NCI-H446 (cell line): ENCODE measurements around the gene PARP2.
"Not testable (repeated sequence)": the region's sequence is repeated elsewhere in the genome, so short reads cannot be mapped to it uniquely, and the experiment has no call there.

ENCODE experiments used
- DNase-seq, 2 experiments: peaks; one replicate each; lab custom pipeline; 2025; lab: John Stamatoyannopoulos, UW

PARP2 gene, protein sequence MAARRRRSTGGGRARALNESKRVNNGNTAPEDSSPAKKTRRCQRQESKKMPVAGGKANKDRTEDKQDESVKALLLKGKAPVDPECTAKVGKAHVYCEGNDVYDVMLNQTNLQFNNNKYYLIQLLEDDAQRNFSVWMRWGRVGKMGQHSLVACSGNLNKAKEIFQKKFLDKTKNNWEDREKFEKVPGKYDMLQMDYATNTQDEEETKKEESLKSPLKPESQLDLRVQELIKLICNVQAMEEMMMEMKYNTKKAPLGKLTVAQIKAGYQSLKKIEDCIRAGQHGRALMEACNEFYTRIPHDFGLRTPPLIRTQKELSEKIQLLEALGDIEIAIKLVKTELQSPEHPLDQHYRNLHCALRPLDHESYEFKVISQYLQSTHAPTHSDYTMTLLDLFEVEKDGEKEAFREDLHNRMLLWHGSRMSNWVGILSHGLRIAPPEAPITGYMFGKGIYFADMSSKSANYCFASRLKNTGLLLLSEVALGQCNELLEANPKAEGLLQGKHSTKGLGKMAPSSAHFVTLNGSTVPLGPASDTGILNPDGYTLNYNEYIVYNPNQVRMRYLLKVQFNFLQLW

DNA sequence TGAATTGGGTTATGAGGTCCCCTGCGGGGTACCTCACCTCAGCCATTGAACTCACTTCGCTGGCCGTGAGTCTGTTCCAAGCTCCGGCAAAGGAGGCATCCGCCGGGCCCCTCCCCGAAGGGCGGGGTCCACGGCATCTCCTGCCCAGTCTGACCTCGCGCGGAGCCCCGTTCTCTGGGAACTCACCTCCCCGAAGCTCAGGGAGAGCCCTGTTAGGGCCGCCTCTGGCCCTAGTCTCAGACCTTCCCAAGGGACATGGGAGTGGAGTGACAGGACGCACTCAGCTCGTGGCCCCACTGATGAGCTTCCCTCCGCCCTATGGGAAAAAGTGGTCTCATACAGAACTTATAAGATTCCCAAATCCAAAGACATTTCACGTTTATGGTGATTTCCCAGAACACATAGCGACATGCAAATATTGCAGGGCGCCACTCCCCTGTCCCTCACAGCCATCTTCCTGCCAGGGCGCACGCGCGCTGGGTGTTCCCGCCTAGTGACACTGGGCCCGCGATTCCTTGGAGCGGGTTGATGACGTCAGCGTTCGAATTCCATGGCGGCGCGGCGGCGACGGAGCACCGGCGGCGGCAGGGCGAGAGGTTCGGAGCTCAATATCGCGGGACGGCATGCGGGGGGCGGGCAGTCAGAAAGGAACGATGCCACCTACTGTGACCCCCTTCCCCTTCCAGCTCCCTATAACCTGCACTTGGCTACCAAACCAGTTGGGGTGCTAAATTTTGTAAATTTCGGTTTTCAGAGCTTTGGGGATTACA, at the start of gene PARP2:
Gene PARP2 (plus strand): TSS at position 544 of the 770 bp plus-strand sequence. CDS start 7 bp downstream, at position 551.
- peak; percentile 100 for DNase-seq

DNA sequence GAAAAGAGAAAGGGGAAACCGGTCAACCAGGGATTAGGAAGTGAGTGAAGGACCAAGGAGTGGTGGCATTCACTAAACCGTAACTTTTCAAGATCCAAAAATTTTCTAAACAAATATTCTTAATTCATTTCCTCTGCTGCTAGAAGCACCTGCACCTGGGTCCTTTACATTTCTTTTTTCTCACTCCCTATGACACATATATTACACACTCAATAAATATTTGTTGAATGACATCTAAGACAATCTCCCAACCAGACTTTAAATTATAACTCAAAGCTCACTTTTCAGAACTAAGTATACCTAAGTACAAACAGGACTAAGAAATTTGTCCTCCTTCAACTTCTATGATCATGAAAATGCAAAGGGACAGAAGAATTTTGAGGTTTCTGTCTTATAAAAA, 48.8 kb upstream of the PARP2 start:
- DNase-seq, result no peak

DNA sequence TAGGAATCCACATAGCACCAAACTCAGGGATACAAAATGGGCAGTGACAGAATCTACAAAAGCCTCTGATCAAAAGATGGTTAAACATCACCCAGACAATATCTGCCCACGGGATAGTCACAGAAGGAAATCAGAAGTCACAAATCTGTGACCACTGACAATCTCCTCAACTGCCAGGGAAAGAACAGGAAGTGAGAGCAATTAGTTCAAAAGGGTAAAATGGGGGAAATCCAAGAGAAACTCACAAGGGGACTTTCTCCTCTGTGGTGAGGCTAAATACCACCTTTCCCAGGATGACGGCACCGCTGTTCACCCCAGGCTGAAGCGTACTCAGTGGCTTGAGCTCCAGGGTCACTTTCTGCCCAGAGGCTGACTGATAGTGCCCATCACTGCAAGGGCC, 48.4 kb upstream of the PARP2 start:
- no peak for DNase-seq

DNA sequence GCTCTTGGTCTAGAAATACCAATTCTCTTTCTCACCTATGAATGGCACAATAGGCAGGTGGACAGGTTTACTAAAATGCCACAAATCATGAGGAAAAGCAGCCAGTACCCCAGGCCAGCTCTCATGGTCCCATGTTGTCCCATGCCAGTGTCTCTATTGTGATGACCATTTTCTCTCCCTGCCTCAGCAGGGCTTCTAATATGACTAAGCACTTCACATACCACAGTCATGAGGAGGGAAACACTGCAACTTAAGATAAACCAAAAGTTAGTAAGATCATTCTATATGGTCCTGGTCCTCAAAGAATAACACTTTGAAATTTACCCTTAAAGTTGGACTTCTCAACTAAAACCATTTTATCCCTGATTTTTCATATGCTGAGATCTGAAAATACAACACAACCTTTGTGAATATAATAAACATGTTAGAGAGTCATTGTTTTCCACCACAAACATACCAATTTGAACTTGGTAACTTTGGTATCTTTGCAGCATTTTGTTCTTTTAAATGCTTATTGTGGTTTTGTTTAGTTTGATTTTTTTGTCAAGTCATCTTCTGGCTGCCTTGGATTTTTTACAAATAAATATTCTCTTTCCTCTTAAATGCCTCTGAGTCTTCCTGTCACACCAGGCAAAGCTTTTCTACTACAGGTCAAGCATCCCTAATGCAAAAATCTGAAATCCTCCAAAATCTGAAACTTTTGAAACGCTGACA, 41.2 kb upstream of the PARP2 start:
- no peak for DNase-seq

DNA sequence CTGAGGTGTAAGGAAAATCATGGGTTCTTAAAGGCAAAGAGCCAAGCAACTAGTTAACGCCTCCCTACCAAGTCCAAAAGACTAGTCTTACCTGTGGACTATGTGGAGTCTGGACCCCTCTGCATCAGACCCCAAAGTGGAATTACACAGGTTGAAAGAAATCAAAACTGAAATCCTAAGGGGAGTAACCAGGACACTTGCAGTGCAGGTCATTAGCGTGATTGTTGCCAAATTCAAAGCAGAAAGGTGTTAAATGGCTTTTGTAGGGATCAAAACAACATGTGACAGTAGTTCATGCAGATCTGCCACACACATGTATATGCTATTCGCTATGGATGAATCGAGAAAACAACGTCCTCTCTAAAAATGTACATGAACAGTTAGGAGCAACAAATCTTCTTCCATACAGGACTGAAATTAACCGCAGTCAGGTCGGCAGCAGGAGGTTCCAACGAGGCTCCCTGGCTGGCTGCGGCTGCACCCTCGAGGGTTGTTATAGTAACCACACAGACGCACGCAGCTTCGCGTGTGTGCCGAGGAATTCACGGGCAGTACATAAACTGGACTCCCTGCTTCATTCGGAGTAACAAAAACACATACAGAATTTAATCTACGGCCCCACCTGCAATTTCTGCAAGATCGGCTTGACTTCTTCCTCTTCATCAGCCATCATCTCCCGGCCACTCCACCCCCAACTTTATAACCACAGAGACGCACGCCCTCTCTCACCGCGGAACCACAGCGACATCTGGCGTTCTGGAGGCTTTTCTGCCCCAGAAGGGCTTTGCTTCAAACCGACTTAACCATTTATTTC, 38.0 kb upstream of the PARP2 start, which contains the start of gene TTC5:
Gene TTC5 (minus strand): TSS at position 687 of the 814 bp plus-strand sequence. CDS start 14 bp downstream, at position 673.
- DNase-seq, result peak; percentile 81 to 90

DNA sequence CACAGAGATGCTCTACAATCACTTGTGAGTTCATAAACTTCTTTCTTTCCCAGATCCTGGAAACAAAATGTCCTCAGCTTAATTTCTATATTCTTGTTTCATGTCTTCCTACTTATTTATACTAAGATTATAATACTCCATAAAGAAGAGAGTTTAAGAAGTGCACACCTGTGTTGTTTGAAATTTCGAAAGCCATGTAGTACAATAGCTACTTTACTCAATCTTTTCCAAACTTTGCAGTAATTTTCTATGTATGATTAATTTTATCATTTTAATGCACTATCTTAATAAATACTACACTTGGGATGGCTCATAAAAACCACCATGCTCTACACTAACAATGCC, 37.4 kb upstream of the PARP2 start:
- no peak for DNase-seq

DNA sequence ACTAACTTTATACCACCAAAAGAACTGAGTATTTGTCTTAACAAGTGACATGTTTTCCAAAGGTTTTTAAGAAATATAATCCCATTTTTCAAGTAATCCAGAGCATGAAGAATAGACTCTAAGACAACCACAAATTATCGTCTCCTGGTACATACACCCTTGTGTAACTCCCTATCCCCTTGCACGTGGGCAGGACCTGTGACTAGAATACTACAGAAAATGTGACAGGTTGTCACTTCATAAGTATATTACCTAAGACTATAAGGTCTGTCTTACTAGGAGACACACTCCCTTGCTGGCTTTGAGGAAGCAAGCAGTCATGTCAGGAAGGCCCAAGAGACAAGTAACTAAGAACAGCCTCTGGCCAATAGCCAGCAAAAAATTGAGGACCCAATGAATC, 29.4 kb upstream of the PARP2 start:
- DNase-seq, result no peak

DNA sequence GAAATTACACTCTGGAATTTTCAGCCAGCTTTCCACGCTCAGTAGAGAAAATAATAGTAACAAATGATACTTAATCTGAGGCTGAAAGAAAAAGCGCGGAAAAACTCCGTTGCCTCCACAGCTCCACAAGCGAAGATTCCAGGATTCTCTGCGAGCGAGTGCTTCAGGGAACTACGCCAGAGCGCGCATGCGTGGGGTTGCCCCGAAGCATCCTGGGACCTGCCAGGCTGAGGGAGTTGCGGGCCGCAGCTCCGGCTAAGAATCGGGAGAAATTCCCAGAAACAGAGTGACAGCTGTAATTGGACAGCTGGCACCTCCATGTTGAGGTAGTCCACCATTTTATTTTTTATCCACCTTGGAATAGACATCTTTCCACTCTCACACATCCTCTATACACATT, 25.7 kb upstream of the PARP2 start:
- DNase-seq, result no peak

DNA sequence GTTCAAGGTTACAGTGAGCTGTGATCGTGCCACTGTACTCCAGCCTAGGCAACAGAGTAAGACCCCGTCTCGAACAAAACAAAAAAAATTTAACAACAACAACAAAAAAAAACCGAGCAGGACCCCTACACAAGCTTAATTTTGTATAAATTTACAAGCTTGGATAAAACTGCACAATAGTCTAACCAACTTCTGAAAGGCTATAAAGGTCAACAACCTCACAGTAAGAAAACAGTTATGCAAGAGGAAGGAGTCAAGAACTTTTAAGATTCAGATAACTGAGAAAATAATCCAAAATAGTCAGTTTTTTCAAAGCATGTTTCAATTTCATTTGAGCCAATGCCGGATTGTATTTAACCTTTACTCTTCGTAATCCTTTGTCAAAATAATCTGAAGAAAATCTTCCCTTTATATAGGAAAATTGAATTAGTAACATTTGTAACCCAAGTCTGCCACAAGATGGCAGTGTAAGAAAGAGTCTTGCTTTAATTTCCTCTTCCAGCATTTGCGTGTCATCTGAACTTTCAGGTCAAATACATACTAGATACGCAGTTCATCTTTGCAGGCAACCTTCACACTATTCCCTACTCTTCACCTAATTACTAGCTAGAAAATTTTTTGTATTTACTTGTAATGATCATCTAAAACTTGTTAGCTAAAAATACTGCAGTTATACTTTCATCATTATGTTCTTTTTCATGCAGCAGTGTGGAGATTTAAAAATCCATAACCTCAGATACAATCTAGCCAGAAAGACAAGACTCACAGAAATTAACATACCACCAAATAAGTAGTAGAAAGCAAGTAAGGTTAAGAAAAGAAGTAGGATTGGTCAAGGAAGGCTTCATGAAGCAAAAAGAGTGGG, 16.2 kb upstream of the PARP2 start:
- peak; percentile 59 to 75 for DNase-seq

DNA sequence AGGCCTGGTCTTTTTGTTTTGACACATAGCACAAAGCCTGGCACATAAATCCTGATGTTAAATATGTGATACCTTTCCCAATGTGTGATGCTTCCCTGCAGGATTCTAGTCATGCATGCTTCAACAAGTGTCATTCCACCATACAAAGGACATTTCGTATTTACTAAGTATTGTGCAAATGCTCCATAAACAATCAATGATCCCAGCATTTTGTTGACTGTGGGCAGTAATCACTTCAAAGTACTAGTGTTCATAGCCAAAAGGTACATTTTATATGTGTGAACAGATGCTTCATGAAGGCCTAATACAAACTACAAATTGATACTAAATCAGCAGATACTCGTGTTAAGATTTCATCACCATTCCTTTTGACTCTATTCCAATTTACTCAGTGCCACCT, 14.7 kb upstream of the PARP2 start:
- DNase-seq, result no peak

DNA sequence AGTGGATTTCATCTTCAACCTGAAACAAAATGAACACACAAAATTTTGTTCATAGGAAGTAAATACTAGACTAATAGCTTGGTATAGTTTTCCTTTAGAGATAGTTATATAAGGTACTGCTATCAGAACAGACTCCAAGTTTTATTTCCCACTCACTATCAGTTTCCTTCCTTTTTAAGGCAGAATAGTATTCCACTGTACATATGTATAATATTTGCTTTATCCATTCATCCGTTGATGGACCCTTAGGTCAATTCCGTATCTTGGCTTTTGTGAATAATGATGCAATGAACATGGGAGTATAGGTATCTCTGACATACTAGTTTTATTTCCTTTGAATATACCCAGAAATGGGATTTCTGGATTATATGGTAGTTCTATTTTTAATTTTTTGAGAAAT, 14.1 kb upstream of the PARP2 start:
- DNase-seq, result no peak

DNA sequence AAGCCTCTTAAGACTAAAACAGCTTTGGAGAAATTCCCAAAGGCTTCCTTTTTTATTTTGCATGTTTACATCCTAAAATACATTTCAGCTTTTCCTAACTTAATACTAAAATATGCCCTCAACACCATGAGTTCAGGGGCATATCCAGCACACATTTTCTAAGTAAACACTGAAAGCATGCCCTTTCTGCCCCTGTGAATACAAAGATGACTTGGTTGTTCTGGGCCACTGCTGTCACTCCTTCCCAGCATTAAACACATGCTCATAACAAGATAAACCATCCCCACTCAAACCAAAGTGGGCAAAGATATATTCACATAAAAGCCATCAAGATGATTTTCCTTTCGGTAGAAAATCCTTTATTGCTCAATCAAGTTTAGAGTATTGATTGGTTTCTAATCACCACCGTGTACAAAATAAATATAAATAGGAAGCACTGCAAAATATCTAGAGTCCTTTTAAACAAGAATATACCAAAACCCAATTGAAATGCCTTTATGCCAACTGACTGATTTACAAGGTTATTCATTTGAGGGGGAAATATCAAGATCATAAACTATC, 12.3 kb upstream of the PARP2 start:
- DNase-seq, result no peak

DNA sequence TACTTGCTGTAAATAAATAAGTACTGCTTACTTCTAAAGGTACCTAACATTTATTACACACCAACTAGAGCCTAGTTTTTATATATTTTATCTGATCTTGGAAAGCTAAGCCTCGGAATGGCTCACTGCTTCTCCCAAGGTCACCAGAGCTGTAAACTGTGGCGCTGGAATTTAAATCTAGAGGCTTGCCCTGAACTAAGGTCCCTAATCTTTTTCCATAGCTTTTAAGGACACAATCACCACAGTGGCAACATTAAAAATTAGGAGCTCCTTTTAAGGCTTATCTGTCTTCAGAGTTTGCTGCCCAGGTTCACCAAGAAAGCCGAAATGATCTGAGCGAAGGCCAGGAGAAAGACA, 11.0 kb upstream of the PARP2 start:
- no peak for DNase-seq

DNA sequence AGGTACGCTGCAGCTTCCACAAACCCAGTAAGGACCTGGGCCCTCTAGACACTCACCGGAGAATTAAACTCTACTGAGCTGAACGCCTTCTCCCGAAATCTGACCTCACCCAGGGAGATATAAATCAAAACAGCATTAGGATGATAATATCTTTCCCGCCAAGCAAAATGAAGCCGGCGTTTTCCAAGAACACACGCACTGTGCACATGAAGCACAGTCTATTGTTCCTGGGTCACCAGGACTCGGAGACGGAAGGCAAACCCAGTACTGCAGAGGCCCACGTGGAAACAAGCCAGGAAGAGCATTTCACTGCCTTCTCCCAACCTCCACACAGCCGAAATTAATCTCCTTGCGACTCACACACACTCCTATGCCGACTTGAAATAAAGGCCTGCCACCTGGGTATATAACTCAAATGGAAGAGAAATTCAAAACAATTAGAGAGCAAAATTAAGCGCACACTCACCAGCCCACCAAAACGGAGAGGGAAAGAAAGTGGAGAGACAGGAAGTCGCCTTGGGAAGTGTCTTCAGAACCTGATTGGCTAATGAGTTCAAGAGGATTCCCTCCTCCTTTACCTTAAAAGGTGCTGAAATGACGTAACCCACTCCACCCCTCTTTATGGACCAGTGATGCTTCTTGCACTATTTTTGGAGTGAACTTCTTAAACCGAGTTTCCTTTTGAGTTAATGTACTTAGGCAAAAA, 10.5 kb upstream of the PARP2 start, which contains the start of gene CCNB1IP1:
Gene CCNB1IP1 (minus strand): TSS at position 492 of the 706 bp plus-strand sequence. CDS start 16,756 bp downstream, outside the sequence.
- DNase-seq, result peak; percentile 90 to 91

DNA sequence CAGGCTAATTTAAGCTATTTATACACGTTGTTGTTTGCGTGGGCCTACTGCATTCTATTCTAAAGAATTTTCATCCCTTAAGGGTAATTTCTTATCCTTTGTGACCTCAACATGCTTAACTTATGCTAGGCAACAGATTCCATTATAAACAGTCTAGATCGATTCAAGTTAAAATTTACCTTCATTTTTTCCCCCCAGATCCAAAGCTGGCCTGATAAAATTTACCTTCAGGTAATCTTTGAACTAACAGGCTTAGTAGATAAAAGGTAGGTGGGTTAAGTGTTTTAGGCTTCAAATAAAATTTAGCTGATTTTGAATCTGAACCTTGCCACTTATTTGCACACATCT, 10.0 kb upstream of the PARP2 start:
- no peak for DNase-seq

DNA sequence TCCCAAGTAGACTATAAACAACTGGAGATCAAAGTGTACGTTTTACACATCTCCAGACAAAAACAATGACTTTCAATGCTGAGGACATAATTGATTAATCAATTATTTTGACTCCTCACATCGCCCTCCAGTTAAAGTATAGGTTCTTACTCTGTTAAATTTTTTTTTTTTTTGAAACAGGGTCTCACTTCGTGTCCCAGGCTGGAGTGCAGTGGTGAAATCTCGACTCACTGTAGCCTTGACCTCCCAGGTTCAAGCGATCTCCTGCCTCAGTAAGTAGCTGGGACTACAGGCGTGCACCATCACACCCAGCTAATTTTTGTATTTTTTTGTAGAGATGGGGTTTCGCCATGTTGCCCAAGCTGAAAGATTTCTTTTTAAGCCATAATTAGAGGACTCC, 9.4 kb upstream of the PARP2 start:
- no peak for DNase-seq

DNA sequence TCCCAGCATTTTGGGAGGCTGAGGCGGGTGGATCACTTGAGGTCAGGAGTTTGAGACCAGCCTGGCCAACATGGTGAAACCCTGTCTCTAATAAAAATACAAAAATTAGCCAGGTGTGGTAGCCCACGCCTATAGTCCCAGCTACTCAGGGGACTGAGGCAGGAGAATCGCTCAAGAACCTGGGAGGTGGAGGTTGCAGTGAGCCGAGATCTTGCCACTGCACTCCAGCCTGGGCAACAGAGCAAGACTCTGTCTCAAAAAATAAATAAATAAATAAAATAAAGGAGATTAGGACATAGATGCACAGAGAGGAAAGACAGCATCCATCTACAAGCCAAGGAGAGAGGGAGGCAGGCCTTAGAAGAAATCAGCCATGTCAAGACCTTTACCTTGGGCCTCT, 2.4 kb upstream of the PARP2 start:
- DNase-seq, result not testable (repeated sequence)

DNA sequence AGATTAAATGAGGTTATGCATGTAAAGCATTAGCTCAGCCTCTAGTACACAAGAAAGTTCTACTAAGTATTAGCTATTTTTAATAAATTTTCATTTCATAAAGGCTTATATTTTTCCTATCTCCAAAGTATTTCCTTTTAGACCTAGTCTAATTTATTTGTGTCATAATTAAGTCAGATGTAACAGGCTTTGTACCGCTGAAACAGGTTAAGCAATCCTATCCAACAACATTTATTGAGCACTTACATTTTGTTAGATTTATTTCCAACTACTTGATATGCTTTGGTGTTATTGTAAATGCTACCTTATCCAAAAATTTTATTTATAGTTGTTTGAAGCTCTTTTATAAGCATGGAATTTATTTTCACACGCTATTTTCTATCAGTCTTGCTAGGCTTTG, 1.8 kb upstream of the PARP2 start:
- DNase-seq, result no peak

DNA sequence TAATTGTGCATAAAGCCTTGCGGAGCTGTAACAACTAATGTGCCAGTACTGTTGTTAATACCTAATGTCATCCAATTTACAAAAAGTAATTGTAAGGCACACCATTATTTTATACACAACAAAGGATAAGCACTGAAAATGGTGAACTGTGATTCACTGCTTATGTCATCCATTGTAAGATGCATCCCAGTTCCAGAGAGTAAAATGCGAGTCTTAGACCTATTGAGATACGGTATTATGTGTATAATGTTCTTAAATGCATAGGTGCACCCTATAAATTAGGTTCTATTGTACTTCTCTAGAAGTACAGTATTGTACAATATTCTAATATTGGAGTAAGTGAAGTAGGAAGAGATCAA, 406 bp downstream of the PARP2 start:
- peak in 1 of 2 experiments; percentile 38 for DNase-seq

DNA sequence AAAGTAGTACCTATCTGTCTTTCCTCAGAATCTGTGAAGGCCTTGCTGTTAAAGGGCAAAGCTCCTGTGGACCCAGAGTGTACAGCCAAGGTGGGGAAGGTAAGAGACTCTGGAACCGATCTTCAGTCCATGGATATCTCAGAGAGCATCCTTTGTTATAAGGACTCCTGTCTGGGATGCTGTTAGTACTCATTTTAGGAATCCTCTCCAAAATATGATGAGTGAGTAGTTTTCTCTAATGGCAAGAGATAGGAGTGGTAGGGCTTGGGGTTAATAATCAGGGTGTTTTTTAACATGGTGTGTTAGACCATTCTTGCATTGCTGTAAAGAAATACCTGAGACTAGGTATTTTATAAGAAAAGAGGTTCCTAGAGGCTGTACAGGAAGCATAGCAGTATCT, 1.9 kb downstream of the PARP2 start:
- DNase-seq, result no peak
